DOHH2 (cell line): ENCODE results near the gene HTD2.
"Not testable (repeated sequence)": the region's sequence is repeated elsewhere in the genome, so short reads cannot be mapped to it uniquely, and the experiment has no call there.

Experiments used
- H3F3A ChIP-seq: fragments of 200-600 bp; sonication (generic), shearing (Covaris generic); 2 replicates; pipeline ENCODE4 v1.6.0; 2016; ENCODE audit warnings: antibody characterized with exemption, mild to moderate bottlenecking; ENCODE audit not compliant: control insufficient read depth, insufficient read depth
- H3K27ac ChIP-seq: fragments of 200-600 bp; sonication (generic); 2 replicates; pipeline ENCODE4 v1.5.1; 2014; ENCODE audit warnings: low read depth, mild to moderate bottlenecking, low read length, moderate library complexity
- H3K27me3 ChIP-seq: fragments of 200-600 bp; sonication (generic); 2 replicates; pipeline ENCODE4 v1.6.1; 2014; ENCODE audit warnings: mild to moderate bottlenecking, low read length, mixed read lengths; ENCODE audit not compliant: control insufficient read depth
- H3K36me3 ChIP-seq: fragments of 200-600 bp; sonication (generic); 2 replicates; pipeline ENCODE4 v1.6.1; 2014; ENCODE audit warnings: mild to moderate bottlenecking, low read length, moderate library complexity, mixed read lengths; ENCODE audit not compliant: control insufficient read depth
- H3K4me1 ChIP-seq: fragments of 200-600 bp; sonication (generic); 2 replicates; pipeline ENCODE4 v1.6.1; 2014; ENCODE audit warnings: mild to moderate bottlenecking, low read length, mixed read lengths; ENCODE audit not compliant: control insufficient read depth
- H3K4me2 ChIP-seq: fragments of 200-600 bp; sonication (generic); 2 replicates; pipeline ENCODE4 v1.6.0; 2014; ENCODE audit warnings: mild to moderate bottlenecking, low read length, moderate library complexity
- H3K4me3 ChIP-seq: fragments of 200-600 bp; sonication (generic); 2 replicates; pipeline ENCODE4 v1.5.1; 2014; ENCODE audit warnings: mild to moderate bottlenecking, low read length, mixed read lengths
- H3K79me2 ChIP-seq: fragments of 200-600 bp; sonication (generic); 2 replicates; pipeline ENCODE4 v1.6.1; 2014; ENCODE audit warnings: mild to moderate bottlenecking, low read length, mixed read lengths; ENCODE audit not compliant: control insufficient read depth
- H3K9me2 ChIP-seq: fragments of 200-600 bp; sonication (generic); replicated peaks from 2 replicates; pipeline ENCODE4 v1.6.1; 2014; ENCODE audit warnings: mild to moderate bottlenecking, low read length, mixed read lengths; ENCODE audit not compliant: control insufficient read depth
- H3K9me3 ChIP-seq: fragments of 200-600 bp; sonication (generic); 2 replicates; pipeline ENCODE4 v1.6.1; 2014; ENCODE audit warnings: antibody characterized with exemption, low read length, mixed read lengths; ENCODE audit not compliant: control insufficient read depth, insufficient read depth
- H4K20me1 ChIP-seq: fragments of 200-600 bp; sonication (generic); 2 replicates; pipeline ENCODE4 v1.6.0; 2014; ENCODE audit warnings: low read depth, mild to moderate bottlenecking, antibody characterized with exemption, low read length, moderate library complexity; ENCODE audit not compliant: control insufficient read depth, insufficient read depth
- EZH2phosphoT487 ChIP-seq: fragments of 200-600 bp; sonication (generic); IDR thresholded peaks from 2 replicates; pipeline ENCODE4 v1.6.1; 2017; ENCODE audit warnings: borderline replicate concordance, mild to moderate bottlenecking, antibody characterized with exemption, low read length, moderate library complexity, mixed read lengths
- TF ChIP-seq, protein P1 (sequence below): fragments of 200-600 bp; sonication (generic); IDR thresholded peaks from one replicate; pipeline ENCODE4 v1.5.1; 2014; ENCODE audit warnings: antibody characterized with exemption, mild to moderate bottlenecking, low read depth, low read length; ENCODE audit not compliant: poor library complexity, severe bottlenecking

The HTD2 gene

DNA sequence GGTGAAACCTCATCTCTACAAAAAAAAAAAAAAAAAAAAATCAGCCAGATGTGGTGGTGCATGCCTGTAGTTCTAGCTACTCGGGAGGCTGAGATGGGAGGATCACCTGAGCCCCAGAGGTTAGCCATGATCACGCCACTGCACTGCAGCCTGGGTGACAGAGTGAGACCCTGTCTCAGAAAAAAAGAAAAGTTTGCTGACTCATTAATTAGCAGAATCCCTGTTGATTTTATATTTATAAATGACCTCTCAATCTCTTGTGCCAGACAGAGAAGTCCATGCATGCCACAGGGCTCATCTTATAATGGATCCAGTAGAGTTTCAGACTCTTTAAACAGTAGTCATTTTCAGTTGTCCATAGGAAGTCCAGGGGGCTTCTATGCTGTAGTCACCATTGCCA lies 35.8 kb upstream of the HTD2 start:
- H3K36me3 ChIP-seq = no peaks in the 10 kb centered on the region

DNA sequence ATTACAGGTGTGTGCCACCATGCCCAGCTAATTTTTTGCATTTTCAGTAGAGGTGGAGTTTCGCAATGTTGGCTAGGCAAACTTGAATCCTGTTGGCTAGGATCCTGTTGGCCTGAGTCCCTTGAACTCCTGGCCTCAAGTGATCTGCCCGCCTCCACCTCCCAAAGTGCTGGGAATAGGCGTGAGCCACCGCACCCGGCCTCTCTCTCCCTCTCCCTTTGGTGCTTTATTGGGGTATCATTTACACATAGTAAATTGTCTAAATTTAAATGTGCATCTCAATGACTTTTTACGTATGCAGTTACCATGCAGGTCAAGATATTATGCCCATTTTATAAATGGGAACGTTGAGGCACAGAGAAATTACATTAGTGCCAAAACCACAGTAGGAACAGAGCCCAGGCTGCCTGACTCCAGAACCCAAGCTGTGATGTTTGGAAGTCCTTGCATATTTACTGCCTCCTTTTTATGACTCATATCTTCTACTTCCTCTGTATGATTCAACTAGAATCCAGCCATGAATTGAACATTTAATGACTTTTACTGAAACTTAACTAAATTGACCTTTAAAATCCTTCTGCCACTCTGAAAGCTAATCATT lies 34.3 kb upstream of the HTD2 start:
- TF ChIP-seq EZH2phosphoT487 = no peak
- TF ChIP-seq, protein P1, sequence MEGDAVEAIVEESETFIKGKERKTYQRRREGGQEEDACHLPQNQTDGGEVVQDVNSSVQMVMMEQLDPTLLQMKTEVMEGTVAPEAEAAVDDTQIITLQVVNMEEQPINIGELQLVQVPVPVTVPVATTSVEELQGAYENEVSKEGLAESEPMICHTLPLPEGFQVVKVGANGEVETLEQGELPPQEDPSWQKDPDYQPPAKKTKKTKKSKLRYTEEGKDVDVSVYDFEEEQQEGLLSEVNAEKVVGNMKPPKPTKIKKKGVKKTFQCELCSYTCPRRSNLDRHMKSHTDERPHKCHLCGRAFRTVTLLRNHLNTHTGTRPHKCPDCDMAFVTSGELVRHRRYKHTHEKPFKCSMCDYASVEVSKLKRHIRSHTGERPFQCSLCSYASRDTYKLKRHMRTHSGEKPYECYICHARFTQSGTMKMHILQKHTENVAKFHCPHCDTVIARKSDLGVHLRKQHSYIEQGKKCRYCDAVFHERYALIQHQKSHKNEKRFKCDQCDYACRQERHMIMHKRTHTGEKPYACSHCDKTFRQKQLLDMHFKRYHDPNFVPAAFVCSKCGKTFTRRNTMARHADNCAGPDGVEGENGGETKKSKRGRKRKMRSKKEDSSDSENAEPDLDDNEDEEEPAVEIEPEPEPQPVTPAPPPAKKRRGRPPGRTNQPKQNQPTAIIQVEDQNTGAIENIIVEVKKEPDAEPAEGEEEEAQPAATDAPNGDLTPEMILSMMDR = no peak
- H3K9me3 ChIP-seq = no peaks in the 10 kb centered on the region
- H3K79me2 ChIP-seq = no peaks in the 10 kb centered on the region
- H4K20me1 ChIP-seq = no peaks in the 10 kb centered on the region
- H3K4me1 ChIP-seq = no peaks in the 10 kb centered on the region
- no peaks in the 10 kb centered on the region for H3K27me3 ChIP-seq
- H3K9me2 ChIP-seq = no peaks in the 10 kb centered on the region
- no peaks in the 10 kb centered on the region for H3F3A ChIP-seq
- H3K4me2 ChIP-seq = no peak overlapping the region
- no peak overlapping the region for H3K4me3 ChIP-seq
- H3K27ac ChIP-seq = no peak overlapping the region
- no peaks in the 10 kb centered on the region for H3K36me3 ChIP-seq

More for the DNA sequence above, 35.8 kb upstream of the HTD2 start:
- Histone ChIP-seq H3K27ac (no peak overlapping the region), H3K4me1 (no peaks in the 10 kb centered on the region), H3F3A (no peaks in the 10 kb centered on the region), H3K79me2 (no peaks in the 10 kb centered on the region), H3K27me3 (no peaks in the 10 kb centered on the region), H3K4me2 (no peak overlapping the region), H3K4me3 (no peak overlapping the region), H4K20me1 (no peaks in the 10 kb centered on the region), H3K9me3 (no peaks in the 10 kb centered on the region), H3K9me2 (no peaks in the 10 kb centered on the region)
- TF ChIP-seq, protein P1 = no peak
- TF ChIP-seq EZH2phosphoT487 = no peak

DNA sequence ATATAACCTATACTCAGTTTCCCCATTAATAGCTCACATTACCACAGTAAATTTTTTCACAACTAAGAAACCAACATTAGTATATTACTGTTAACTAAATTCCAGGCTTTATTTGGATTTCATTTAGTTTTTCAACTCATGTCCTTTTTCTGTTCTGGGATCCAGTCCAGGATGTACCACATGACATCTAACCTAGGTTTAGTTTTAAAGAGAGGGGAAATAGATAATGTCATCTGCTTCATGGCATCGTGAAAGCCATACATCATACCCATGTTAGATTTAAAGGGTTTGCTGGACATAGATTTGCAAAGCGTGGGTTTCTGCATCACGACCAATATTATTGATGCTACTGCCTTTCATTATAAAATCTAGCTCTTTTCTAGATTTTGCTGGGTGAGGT lies 33.4 kb upstream of the HTD2 start:
- no peak overlapping the region for H3K4me3 ChIP-seq
- no peaks in the 10 kb centered on the region for H3K4me1 ChIP-seq
- no peaks in the 10 kb centered on the region for H3K36me3 ChIP-seq
- no peaks in the 10 kb centered on the region for H3K27me3 ChIP-seq
- H3K9me2 ChIP-seq = no peaks in the 10 kb centered on the region
- no peaks in the 10 kb centered on the region for H3F3A ChIP-seq
- no peak overlapping the region for H3K27ac ChIP-seq
- H3K79me2 ChIP-seq = no peaks in the 10 kb centered on the region
- no peak for TF ChIP-seq EZH2phosphoT487
- TF ChIP-seq, protein P1 = no peak
- H3K4me2 ChIP-seq = no peak overlapping the region
- no peaks in the 10 kb centered on the region for H3K9me3 ChIP-seq
- no peaks in the 10 kb centered on the region for H4K20me1 ChIP-seq

DNA sequence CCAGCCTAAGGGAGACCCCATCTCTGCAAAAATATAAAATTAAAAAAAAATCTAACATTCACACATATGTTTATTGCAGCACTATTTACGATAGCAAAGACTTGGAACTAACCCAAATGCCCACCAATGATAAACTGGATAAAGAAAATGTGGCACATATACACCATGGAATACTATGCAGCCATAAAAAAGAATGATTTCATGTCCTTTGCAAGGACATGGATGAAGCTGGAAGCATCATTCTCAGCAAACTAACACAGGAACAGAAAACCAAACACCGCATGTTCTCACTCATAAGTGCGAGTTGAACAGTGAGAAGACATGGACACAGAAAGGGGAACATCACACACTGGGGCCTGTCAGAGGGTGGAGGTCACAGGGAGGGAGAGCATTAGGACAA lies 33.0 kb upstream of the HTD2 start:
- not testable (repeated sequence) for H4K20me1 ChIP-seq, H3K79me2 ChIP-seq, H3K4me3 ChIP-seq, H3K9me2 ChIP-seq, H3K27ac ChIP-seq, H3K4me2 ChIP-seq, H3K27me3 ChIP-seq, H3K9me3 ChIP-seq, H3K4me1 ChIP-seq, H3K36me3 ChIP-seq, H3F3A ChIP-seq
